LHCN-M2 (cell line): ENCODE data around the gene SLC36A1. TPM values are rescaled to one million over a fixed set of nuclear protein-coding genes. Genes with fewer than 3 reads are reported as not detected.
"Not testable (repeated sequence)": the region's sequence is repeated elsewhere in the genome, so short reads cannot be mapped to it uniquely, and the experiment has no call there.

ENCODE experiments used
- DNase-seq: peaks from one replicate; pipeline ENCODE4 v3.0.0-alpha.2; 2012; ENCODE audit warnings: low read depth
- polyA plus RNA-seq: library from polyadenylated mRNA; unstranded; fragments of >200 nt; gene quantifications from one replicate; pipeline ENCODE4 v1.2.1, GENCODE V29; 2012; ENCODE audit warnings: missing spikeins
- total RNA-seq: library from RNA; depleted of rRNA; stranded (reverse); fragments of >200 nt; gene quantifications from 2 replicates; pipeline ENCODE4 v1.2.3, GENCODE V29; 2014; rRNA removed

Gene SLC36A1
- 6.5 and 11.7 TPM in 2 replicates for total RNA-seq
- polyA plus RNA-seq, result 6.9 TPM

DNA sequence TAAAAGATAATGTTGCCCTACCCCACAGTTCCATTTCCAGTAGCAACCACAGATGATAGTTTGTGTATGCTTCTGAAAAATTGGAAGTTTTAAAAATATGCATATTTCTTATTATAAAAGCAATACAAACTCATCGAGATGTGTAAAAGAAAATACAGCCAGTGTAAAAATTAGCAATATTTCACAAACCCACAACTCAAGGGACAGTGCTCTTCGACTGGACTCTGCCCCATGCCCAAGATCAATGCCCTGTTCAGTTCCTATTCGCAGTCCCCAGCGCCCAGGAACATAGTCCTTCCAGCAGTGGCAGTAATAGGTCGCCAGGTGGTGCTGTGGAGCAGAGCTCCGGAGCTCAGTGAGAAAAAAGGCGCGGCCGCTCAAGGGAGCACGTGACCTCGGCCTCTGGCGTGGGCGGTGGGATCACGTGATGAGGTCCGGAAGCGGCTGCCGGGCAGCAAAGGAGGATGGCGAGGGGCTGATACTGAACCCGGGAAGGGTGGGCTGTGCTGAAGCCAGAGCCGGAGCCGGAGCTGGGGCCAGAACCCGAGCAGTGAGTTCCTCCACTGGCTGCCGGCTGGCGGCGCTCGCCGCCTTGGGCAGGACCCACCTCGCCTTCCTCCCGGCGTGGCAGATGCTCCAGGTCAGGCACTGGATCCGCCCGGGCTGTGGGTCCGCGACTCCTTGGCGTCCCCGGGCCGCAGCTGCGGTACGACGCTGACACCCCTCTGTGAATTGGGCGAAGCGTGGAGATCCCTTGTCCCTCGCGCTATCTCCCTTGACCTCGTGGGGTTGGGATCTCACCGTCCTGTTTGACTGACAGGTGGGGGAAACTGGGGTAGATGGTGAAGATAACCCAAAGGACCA lies at the start of gene SLC36A1:
TSS of gene SLC36A1 (plus strand) at position 430 of the 864 bp plus-strand sequence. CDS start 11,190 bp downstream, outside the sequence.
- DNase-seq, result peak; percentile 82

DNA sequence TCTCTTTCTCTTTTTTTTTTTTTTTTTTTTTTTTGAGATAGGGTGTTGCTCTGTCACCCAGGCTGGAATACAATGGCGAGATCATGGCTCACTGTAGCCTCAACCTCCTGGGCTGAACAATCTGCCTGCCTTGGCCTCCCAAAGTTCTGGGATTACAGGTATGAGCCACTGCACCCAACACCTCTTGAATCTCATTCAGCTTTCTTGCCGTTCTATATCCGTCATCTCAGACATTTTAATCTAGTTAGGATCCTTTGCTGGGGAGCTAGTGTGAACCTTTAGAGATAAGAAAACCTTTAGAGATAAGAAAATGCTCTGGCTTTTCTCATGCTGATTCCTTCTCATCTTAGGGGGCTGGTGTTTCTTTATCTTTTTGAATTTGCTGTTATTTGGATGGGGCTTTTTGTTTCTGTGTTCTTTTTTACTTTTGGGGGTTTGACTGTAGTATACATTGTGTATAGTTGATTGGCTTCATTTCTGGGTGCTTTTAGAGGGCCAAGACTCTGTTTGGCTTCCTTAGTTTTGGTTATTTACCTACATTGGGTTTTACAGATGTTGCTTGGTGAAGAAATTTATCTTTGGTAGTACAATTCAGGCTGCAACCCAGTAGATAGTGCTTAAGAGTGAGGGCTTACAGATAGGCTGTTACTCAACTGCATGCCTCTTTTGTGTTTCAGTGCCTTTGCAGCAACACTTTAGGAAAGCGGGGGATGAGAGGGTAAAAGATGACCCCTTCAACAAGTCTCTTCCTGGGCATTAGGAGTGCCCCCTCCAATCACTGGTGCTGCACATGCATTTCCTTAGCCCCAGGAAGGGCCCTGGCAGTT lies 41.9 kb upstream of the SLC36A1 start:
- no peak for DNase-seq

DNA sequence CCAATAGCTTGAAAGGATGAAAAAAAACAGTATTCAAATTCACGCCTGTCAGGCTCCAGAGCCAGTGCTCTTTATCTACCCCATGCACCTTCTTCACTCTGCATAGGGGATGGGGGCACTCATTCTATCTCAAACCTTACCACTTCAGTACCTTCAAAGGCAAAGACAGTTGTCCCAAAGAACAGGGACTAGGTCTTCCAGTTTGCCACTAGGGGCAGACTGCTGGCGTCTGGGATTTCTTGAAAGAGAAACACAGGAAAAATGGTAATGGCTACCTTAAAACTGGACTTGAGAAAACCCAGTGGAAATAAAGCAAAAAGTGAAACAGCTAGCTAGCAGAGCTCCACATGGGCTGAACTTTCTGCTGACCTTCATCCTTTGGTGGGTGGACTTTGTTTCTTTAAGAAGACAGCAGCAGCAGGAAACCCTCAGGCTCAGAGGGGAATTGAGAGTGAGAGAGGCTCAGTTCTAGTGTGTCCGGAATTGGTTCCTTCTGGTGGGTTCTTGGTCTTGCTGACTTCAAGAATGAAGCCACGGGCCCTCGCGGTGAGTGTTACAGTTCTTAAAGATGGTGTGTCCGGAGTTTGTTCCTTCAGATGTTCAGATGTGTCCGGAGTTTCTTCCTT lies 41.0 kb upstream of the SLC36A1 start:
- peak; percentile 13 for DNase-seq

DNA sequence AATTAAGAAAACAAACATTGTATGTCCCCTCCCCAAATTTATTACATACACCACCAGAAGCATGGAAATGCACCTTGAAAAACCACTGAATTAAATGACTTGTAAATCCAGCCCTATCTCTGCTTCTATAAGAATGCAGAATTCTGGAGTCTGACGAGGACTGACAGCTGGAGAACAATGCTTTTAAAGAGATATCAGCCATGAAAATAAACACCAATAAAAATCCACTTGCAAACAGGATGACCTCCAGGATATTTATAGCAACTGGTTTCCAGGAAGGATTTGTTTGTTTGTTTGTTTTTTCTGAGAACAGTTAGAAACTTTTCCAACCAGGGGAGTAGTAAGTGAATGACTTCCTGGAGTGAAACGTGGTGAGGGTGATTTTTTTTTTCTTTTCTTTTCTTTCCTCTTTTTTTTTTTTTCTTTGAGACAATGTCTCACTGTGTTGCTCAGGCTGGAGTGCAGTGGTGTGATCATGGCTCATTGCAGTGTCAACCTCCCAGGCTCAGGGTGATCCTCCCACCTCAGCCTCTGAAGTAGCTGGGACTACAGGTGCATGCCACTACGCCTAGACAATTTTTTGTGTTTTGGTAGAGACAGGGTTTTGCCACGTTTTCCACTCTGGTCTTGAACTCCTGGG lies 38.7 kb upstream of the SLC36A1 start:
- peak; percentile 45 for DNase-seq

DNA sequence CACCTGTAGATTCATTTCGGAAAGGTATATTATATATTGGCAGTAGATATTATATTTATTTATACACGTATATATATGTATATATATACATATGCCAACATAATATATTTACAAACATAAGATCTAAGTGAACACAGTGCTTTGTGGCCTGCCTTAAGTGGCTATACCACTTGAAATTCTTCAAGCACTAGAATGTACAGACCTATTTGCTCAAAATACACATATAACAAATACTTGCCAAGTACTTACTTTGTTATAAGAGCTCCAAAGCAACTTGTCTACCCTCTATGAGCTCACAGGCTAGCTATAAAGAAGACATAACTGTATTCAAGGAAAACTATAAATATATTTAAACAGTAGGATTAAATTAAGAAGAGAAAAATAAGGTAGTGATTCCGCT lies 33.6 kb upstream of the SLC36A1 start:
- no peak for DNase-seq

DNA sequence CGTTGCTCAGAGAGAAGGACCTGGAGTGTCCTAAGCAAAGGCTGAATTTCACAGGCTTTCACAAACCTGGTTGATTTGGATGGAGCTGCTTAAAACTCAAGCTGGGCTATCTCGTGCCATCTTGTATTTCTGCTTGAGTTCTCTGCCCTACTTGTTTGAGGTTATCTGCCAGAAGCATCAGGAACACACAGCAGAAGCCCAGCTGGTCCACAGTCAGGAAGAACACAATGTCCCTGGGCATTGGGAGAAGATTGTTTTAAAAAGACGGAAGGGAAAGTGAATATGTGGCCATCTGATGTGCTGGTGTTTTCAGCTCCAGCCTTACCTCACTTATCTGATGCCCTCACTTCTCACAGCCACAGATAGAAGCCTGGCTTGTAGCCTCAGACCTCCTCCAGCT lies 32.9 kb upstream of the SLC36A1 start:
- no peak for DNase-seq

DNA sequence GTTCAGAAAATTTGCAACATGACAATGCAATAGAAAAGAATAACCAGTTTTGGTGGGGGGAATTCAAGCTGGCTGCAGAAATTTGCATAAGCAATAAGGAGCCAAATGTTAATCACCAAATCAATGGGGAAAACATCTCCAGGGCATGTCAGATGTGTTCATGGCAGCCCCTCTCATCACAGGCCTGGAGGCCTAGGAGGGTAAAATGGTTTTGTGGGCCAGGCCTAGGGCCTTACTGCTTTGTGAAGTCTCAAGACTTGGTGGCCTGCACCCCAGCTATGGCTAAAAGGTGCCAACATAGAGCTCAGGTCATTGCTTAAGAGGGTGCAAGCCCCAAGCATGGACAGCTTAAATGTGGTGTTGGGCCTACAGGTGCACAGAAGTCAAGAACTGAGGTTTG lies 29.7 kb upstream of the SLC36A1 start:
- DNase-seq, result no peak

DNA sequence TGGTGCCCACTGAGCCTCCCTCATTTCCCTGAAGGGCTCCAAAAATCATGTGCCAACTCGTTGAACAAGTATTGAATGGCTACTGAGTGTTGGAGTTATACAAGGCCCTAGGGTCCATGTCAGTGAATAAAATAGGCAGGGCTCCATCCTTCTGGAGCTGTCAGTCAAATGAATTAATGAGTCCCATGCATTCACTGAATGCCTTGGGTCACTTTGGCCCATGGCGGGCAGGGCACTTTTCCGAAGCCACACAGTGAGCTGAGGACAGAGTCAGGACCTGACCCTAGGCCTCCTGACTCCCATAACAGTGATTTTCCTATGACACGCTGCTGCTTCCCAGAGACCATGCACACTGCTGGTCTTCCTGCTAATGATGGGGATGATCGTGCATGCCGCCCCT lies 27.3 kb upstream of the SLC36A1 start:
- DNase-seq, result no peak

DNA sequence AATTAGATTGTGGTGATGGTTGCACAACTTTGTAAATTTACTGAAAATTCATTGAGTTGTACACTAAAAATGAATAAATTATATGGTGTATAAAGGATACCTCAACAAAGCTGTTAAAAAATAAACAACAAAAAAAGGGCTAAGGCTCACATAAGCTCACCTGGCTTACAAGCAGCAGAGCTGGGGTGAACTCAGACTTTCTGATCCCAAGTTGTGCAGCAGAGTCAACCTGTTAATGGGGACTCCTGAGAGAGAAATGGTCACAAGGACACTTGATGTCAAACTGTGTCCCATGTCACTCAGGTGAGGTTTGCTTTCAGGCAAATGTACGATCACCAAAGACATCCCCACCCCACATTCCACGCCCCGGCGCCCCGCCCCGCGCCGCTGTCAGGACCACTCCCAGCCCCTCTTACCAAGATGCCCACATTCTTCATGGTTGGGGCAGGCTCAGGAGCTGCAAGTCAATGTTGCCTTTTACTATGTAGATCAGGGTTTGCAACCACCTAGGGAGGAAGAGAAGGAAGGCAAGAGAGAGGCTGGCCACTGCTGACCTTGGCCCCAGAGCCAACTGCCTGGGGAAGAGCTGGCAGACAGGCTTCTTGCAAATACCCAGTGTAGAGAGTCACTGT lies 22.4 kb upstream of the SLC36A1 start:
- DNase-seq, result no peak

DNA sequence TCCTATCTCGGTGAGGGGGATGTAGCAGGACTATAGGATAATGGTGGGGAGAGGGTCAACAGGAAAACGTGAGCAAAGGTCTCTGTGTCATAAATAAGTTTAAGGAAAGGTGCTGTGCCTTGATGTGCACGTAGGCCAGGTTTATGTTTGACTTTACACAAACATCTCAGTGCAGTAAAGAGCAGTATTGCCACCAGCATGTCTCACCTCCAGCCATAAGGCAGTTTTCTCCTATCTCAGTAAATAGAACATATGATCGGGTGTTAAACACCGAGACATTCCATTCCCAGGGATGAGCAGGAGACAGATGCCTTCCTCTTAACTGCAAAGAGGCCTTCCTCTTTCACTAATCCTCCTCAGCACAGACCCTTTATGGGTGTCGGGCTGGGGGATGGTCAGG lies 21.1 kb upstream of the SLC36A1 start:
- not testable (repeated sequence) for DNase-seq

DNA sequence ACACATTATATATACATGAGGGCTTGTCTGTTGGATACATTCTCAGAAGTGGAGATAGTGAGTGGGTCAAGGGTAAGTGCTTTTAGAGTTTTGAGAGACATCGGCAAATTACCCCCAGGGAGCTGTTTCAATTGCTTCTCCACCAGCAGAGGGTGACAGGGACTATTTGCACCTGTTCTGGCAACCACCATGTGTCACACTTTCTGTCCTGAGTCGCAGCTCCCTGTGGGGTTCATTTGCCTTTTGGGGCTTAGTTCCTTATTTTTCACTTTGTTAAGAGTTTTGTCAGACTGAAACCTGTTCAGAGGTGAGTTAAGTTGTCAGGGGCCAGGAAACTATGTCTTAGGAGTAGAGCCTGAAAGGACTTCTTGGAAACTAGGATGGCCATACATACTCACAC lies 20.1 kb upstream of the SLC36A1 start:
- DNase-seq, result no peak

DNA sequence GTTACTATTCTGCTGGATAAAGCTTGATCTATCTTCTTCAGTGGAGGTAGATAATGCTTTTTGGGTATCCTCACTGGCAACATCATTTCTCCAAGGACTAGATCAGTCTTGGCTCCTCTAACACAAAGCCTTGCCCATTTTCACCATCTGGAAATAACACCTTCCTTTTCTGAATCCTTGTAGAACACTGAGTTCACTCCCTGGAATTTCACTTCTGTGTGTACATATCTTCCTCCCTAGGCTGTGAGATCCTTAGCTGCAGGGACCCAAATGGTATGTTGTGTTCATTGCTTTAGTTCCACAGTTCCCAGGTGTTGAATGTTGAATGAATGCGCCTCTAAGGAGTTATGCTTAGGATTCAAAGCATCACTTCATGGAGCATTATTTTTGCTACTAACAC lies 16.7 kb upstream of the SLC36A1 start:
- DNase-seq, result no peak

DNA sequence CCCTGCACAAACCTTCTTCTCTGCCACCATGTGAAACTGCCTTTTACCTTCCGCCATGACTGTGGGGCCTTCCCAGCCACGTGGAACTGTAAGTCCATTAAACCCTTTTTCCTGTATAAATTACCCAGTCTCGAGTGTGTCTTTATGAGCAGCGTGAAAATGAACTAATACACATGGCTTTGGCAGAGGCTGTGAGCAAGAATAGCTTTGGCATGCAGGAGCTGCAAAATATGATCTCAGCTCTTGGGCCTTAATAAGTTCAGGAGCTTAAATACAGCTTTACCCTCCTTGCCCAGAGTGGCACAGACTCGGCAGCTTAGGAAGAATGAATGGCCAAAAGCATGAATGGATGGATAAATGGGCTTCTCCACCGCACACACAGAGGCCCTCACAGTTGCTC lies 15.7 kb upstream of the SLC36A1 start:
- no peak for DNase-seq

DNA sequence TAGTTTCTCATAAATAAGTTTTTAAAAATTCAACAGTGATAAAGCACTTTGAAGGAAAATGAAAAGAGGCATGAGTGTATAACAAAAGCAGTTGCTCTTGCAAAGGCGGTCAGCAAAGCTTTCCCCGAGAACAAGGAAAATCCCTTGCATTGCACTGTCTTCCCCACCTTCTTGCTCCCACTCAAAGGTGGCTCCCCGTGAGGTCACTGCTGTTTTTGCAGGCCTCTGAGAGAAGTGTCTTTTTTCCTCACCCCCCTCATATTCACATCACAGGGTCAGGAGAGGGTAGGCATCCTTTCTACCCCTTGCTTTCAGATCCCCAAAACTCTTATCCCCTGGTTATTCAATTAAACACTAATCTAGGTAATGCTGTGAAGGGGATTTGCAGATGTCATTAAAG lies 15.2 kb upstream of the SLC36A1 start:
- no peak for DNase-seq

DNA sequence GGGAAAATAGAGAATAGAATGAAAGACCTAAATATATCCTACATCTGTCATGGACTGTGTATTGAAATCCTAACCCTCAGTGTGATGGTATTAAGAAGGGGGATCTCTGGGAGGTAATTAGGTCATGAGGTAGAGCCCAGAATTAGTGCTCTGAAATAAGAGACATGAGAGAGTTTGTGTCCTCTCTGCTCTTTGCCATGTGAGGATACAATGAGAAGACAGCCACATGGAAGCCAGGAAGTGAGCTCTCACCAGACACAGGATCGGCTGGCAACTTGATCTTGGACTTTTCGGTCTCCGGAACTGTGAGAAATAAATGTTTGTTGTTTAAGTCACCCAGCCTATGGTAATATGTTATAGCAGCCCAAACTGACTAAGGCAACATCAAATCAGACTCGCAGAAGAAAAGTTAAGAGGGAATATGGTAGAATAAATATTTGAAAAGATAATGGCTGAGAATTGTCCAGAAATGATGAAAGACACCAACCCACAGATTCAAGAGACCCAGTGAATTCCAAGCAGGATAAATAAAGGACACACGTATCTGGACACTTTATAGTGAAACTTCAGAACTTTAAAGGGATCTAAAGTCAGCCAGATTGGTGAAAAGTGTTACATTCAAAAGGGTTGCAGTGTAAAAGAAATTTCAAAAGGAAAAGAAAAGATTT lies 12.7 kb upstream of the SLC36A1 start:
- no peak for DNase-seq

DNA sequence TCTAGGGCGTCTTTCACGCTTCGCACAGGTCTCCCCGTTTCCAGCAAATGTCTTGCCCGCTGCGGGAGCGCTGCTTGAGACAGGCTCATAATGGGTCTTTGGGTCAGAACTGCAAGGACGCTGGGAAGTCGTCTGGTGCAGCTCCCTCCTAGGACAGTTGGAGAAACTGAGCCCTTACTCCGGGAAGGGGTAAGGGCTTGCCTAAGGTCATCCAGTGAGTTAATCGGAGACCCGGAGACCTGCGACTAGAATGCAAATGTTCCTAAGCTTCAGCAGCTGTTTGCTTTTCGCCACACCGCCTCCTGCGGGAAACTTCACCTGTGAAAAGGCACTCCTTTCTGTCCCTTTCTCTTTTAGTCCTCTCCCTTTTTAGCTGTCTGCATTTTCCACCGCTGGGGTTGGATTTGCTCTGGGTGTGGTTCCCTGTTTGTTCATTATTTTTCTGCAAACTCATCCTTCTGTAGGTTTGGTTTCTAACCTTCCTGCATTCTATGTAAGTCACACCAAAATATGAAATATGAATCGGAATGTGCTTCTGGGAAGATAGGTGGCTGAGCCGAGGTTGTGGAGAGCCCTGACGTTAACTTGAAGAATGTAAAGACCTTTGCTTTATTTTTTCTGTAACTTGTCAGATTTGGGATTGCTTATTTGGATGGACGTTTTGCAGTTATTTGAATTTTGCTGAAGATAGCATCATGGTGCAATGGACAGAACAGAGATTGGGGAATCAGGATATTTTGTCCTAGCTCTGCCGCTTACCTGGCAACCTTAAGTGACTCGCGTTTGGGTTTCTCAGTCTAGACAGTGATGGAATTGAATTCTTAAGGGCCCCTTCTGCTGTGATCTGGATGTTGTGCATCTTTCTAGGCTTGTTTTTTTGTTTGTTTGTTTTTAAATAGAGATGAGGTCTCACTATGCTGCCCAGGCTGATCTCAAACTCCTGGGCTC lies 909 bp downstream of the SLC36A1 start:
- DNase-seq, result peak; percentile 4

DNA sequence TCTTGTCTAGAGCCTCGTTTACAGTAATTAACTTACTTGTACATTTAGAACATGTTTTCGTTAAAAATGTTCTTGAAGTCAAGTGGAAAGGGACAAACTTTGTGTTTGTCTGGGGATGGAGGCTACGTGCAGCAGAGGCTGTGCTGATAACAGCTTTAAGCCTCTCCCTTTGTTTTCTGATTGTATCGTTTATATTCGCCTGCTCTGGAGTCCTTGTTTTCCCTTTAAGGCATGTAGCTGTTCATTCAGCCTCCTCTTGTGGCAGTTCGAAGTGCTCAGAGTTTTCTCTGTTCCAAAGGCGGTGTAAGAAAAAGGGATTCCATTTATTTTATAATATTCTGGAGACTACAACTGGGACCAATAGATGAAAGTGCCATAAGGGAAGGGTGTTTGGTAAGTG lies 1.9 kb downstream of the SLC36A1 start:
- no peak for DNase-seq

DNA sequence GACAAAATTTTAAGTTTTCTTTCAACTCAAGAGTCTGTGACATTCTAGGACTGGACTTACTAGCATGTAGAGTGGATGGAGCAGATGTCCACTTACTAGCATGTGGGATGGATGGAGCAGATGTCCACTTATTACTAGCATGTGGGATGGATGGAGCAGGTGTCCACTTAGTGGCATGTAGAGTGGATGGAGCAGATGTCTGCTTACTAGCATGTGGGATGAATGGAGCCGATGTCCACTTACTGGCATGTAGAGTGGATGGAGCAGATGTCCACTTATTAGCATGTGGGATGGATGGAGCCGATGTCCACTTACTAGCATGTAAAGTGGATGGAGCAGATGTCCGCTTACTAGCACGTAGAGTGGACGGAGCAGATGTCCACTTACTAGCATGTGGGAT lies 2.4 kb downstream of the SLC36A1 start:
- DNase-seq, result no peak

DNA sequence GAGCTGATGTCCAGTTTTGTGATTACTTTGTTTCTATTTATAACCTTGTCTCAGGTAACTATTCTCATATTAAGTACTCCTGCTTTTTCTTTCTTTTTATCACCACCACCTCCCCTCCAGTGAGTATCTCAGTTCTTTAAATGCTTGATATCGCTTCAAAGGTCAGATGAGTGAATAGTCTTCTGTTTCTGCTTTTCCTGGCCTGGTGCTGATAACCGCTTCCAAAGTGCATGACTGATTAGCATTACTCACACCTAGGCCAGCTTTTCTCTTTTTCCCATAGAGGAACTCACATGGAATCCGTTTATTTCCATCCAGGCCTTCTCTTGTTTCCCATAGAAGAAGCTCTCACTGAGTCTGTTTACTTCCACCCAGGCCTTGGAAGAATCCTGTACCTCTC lies 3.2 kb downstream of the SLC36A1 start:
- DNase-seq, result no peak
